Upper lobe of left lung (tissue), 4 donors: ENCODE measurements around the gene PCDH17.

ENCODE experiments used
- POLR2AphosphoS5 ChIP-seq, 2 donors: sonication (generic); formaldehyde crosslinking; IDR thresholded peaks; one replicate each; pipeline ENCODE4 v1.5.1; 2017; ENCODE audit warnings: antibody characterized with exemption in 2 of 2
- TF ChIP-seq, protein P1 (sequence below), 6 experiments: fragments of 450-650 bp in 4 of 6; fragments of 200-600 bp in 2 of 6; sonication (generic) in 2 of 6; IDR thresholded peaks; one replicate each; pipeline ENCODE4 v1.5.1; 2016 to 2019; ENCODE audit warnings: antibody characterized with exemption in 6 of 6

DNA sequence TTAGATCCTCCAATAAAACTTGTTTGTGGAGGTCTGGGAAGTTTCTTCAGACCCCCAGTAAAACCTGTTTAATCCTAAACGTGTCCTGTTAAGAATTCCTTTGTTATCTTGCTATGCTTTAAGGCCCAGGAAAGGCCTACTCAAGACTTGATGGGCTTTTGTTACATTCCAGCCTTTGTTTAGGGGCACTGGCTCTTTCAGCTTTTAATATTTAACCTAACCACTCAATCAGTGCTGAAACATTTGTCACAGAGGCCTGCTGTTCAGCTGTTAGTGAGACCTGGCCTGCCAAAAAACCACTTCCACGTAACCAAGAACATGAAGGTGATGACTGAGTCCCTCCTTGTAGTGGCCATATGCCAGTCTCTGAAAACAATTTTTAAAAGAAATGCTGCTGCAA is 41.7 kb downstream of the PCDH17 start:
- TF ChIP-seq, protein P1, sequence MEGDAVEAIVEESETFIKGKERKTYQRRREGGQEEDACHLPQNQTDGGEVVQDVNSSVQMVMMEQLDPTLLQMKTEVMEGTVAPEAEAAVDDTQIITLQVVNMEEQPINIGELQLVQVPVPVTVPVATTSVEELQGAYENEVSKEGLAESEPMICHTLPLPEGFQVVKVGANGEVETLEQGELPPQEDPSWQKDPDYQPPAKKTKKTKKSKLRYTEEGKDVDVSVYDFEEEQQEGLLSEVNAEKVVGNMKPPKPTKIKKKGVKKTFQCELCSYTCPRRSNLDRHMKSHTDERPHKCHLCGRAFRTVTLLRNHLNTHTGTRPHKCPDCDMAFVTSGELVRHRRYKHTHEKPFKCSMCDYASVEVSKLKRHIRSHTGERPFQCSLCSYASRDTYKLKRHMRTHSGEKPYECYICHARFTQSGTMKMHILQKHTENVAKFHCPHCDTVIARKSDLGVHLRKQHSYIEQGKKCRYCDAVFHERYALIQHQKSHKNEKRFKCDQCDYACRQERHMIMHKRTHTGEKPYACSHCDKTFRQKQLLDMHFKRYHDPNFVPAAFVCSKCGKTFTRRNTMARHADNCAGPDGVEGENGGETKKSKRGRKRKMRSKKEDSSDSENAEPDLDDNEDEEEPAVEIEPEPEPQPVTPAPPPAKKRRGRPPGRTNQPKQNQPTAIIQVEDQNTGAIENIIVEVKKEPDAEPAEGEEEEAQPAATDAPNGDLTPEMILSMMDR (IDR thresholded peaks at IDR 0.05), result no peak
- no peak for TF ChIP-seq POLR2AphosphoS5 (IDR thresholded peaks at IDR 0.05)
